ENCODE data around the gene SCN10A. TPM values are rescaled to one million over a fixed set of nuclear protein-coding genes. Genes with fewer than 3 reads are reported as not detected.

Gene SCN10A
- total and polyA plus RNA-seq, 2 experiments from 2014 or later, result 0.03 TPM; not detected in 1

DNA sequence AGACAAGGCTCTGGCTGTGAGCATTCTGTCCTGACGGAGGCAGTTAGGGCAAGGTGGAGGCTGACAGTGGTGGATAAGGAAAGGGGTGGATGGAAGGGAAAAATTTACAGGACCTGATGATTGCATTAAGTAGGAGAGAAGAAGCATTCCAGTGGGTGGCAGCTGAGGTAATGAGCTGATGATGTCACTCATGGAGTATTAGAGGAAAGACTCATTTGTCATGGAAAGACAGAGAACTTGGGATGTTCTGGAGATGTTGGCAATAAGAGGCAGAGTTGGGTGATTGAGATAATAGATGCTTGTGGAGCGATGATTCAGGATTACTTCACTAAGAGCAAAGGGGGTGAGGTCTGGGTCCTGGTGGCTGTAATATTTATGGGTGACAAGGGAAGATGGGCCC lies 102.9 kb downstream of the SCN10A start (continued):
- TF ChIP-seq, protein P1, sequence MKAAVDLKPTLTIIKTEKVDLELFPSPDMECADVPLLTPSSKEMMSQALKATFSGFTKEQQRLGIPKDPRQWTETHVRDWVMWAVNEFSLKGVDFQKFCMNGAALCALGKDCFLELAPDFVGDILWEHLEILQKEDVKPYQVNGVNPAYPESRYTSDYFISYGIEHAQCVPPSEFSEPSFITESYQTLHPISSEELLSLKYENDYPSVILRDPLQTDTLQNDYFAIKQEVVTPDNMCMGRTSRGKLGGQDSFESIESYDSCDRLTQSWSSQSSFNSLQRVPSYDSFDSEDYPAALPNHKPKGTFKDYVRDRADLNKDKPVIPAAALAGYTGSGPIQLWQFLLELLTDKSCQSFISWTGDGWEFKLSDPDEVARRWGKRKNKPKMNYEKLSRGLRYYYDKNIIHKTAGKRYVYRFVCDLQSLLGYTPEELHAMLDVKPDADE (IDR thresholded peaks at IDR 0.05), result no peak
- TF ChIP-seq, protein P2, sequence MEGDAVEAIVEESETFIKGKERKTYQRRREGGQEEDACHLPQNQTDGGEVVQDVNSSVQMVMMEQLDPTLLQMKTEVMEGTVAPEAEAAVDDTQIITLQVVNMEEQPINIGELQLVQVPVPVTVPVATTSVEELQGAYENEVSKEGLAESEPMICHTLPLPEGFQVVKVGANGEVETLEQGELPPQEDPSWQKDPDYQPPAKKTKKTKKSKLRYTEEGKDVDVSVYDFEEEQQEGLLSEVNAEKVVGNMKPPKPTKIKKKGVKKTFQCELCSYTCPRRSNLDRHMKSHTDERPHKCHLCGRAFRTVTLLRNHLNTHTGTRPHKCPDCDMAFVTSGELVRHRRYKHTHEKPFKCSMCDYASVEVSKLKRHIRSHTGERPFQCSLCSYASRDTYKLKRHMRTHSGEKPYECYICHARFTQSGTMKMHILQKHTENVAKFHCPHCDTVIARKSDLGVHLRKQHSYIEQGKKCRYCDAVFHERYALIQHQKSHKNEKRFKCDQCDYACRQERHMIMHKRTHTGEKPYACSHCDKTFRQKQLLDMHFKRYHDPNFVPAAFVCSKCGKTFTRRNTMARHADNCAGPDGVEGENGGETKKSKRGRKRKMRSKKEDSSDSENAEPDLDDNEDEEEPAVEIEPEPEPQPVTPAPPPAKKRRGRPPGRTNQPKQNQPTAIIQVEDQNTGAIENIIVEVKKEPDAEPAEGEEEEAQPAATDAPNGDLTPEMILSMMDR (conservative IDR thresholded peaks at IDR 0.05; ENCODE audit: low read depth in 2 of 2), result no peak
- TF ChIP-seq STAT1 (IDR thresholded peaks at IDR 0.05; ENCODE audit: unreplicated experiment) (no peak), NANOG (IDR thresholded peaks at IDR 0.05; ENCODE audit: borderline replicate concordance) (no peak), JUNB (IDR thresholded peaks at IDR 0.05; ENCODE audit: unreplicated experiment) (no peak), EZH2 (IDR thresholded peaks at IDR 0.05; ENCODE audit: low read depth, unreplicated experiment) (no peak), ZNF114 (CRISPR knock-in tag; IDR thresholded peaks at IDR 0.05) (no peak), EZH2phosphoT487 (IDR thresholded peaks at IDR 0.05; ENCODE audit: unreplicated experiment) (no peak)
- TF ChIP-seq, protein P3, sequence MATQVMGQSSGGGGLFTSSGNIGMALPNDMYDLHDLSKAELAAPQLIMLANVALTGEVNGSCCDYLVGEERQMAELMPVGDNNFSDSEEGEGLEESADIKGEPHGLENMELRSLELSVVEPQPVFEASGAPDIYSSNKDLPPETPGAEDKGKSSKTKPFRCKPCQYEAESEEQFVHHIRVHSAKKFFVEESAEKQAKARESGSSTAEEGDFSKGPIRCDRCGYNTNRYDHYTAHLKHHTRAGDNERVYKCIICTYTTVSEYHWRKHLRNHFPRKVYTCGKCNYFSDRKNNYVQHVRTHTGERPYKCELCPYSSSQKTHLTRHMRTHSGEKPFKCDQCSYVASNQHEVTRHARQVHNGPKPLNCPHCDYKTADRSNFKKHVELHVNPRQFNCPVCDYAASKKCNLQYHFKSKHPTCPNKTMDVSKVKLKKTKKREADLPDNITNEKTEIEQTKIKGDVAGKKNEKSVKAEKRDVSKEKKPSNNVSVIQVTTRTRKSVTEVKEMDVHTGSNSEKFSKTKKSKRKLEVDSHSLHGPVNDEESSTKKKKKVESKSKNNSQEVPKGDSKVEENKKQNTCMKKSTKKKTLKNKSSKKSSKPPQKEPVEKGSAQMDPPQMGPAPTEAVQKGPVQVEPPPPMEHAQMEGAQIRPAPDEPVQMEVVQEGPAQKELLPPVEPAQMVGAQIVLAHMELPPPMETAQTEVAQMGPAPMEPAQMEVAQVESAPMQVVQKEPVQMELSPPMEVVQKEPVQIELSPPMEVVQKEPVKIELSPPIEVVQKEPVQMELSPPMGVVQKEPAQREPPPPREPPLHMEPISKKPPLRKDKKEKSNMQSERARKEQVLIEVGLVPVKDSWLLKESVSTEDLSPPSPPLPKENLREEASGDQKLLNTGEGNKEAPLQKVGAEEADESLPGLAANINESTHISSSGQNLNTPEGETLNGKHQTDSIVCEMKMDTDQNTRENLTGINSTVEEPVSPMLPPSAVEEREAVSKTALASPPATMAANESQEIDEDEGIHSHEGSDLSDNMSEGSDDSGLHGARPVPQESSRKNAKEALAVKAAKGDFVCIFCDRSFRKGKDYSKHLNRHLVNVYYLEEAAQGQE (IDR thresholded peaks at IDR 0.05; ENCODE audit: unreplicated experiment), result no peak

DNA sequence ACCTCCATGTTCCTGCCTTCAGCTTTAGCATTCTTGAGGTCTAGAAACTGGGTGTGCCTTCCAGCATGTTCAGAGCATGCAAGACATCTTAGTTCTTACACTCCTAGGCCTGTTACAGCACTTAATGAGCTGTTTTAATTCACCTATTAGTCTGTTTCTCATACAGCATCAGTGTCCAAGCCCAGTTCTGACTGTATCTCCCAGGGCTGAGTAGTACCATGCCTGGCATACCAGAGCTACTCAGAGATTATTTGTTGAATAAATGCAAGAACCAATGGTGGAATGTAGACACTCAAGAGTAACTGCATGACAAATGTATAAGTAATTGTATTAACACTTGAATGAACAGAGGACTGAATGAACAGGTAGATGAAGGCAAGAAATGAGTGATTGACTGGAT lies 104.7 kb downstream of the SCN10A start:
- H3K4me1 ChIP-seq (ENCODE audit: insufficient read depth), result no peaks in the 10 kb centered on the region
- Mint-ChIP-seq H3K27me3 (ENCODE audit: insufficient read depth, low read depth, poor library complexity) (peaks cover 9% of the 10 kb centered on the region), H3K4me3 (no peak overlapping the region), H3K27ac (no peak overlapping the region), H3K4me1 (no peaks in the 10 kb centered on the region), H3K36me3 (ENCODE audit: low read depth) (no peaks in the 10 kb centered on the region), H3K9me3 (no peaks in the 10 kb centered on the region)
- DNase-seq (ENCODE audit: low spot score), result no peak
- no peak overlapping the region for H3K4me2 ChIP-seq
- H2AFZ ChIP-seq, result no peak overlapping the region
- peaks cover 11% of the 10 kb centered on the region for H3K9me2 ChIP-seq (ENCODE audit: insufficient read depth)
- no peaks in the 10 kb centered on the region for H3K79me2 ChIP-seq (replicated peaks; ENCODE audit: insufficient read depth)
- H3K4me3 ChIP-seq, result no peak overlapping the region
- H4K20me1 ChIP-seq (replicated peaks; ENCODE audit: insufficient read depth), result no peaks in the 10 kb centered on the region
- TF ChIP-seq, protein P3 (IDR thresholded peaks at IDR 0.05; ENCODE audit: unreplicated experiment), result no peak
- no peaks in the 10 kb centered on the region for H3K27me3 ChIP-seq (ENCODE audit: insufficient read depth)
- ATAC-seq, result no peak
- H3F3A ChIP-seq (replicated peaks; ENCODE audit: low read depth), result no peaks in the 10 kb centered on the region
- H3K27ac ChIP-seq (ENCODE audit: low read depth), result no peak overlapping the region
- H3K36me3 ChIP-seq (ENCODE audit: insufficient read depth), result no peaks in the 10 kb centered on the region
